ENCODE results near the gene UCK1. TPM values are rescaled to one million over a fixed set of nuclear protein-coding genes. Genes with fewer than 3 reads are reported as not detected.

UCK1 gene
- total and polyA plus RNA-seq, 2 of the 8 experiments (the other 6 are each of a cell fraction or from before 2014, with no cell fraction given) = 35.1 to 42.0 TPM

DNA sequence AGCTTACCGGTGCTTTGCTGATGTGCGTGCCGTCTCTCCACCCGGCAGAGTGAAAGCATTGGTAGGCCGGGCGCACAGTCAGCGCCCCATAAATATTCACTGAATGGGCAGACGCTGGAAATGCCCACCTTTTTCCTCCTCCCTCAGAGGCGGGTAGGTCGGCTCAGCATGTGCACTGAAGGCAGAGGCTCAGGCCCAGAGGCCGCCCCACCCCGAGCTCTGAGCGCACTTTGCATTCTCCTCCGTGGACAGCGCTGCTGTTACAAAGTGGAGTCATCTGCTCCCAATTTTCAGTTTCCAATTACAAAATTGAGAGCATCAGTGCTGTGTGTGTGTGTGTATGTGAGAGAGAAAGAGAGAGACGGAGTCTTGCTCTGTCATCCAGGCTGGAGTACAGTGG lies 10.6 kb downstream of the UCK1 start:
- Histone ChIP-seq H3K23ac (ENCODE audit: insufficient read length) (no peak overlapping the region), H3K27ac (ENCODE audit: low read depth, low read length) (no peak overlapping the region), H3K79me1 (ENCODE audit: low read depth, low read length) (no peaks in the 10 kb centered on the region), H3K4ac (replicated peaks; ENCODE audit: insufficient read length, low read depth, low read length) (no peak overlapping the region), H3K56ac (replicated peaks; ENCODE audit: insufficient read length, low read depth, low read length) (no peak overlapping the region), H2BK15ac (ENCODE audit: low read length) (no peak overlapping the region), H4K5ac (ENCODE audit: insufficient read length, low read depth, low read length) (no peak overlapping the region), H3K18ac (ENCODE audit: extremely low read depth, low read length) (no peak overlapping the region), H2AK5ac (ENCODE audit: low read depth, low read length) (no peak overlapping the region), H4K91ac (replicated peaks; ENCODE audit: insufficient read length, low read length) (no peak overlapping the region), H4K20me1 (replicated peaks in 1 of 2; ENCODE audit: control insufficient read depth in 1 of 2, insufficient read depth in 2 of 2, low read length in 2 of 2) (peaks cover 3 to 4% of the 10 kb centered on the region in 2 experiments), H3K36me3 (ENCODE audit: control insufficient read depth in 2 of 4, insufficient read depth in 4 of 4, low read length in 3 of 4) (peaks cover 17 to 75% (median 49%) of the 10 kb centered on the region in 4 experiments), H3K4me3 (ENCODE audit: extremely low read depth in 1 of 4, insufficient read depth in 2 of 4, low read depth in 3 of 4, low read length in 4 of 4) (no peak overlapping the region), H2AFZ (ENCODE audit: low read length) (no peak overlapping the region), H3K27me3 (replicated peaks in 1 of 4; ENCODE audit: control insufficient read depth in 3 of 4, extremely low read depth in 1 of 4, insufficient read depth in 3 of 4, low read length in 3 of 4) (no peaks in the 10 kb centered on the region), H3K23me2 (ENCODE audit: low read depth, low read length) (no peaks in the 10 kb centered on the region), H4K8ac (ENCODE audit: extremely low read depth, insufficient read depth, low read length) (no peak overlapping the region), H3K4me2 (ENCODE audit: insufficient read depth in 1 of 2, low read depth in 2 of 2, low read length in 2 of 2) (no peak overlapping the region), H3K14ac (ENCODE audit: insufficient read length) (no peak overlapping the region), H2BK20ac (ENCODE audit: low read length) (no peak overlapping the region), H3K9ac (replicated peaks in 1 of 4; ENCODE audit: extremely low read depth in 1 of 4, low read depth in 3 of 4, low read length in 3 of 4) (no peak overlapping the region), H3K9me3 (ENCODE audit: insufficient read depth in 2 of 2, low read depth in 1 of 2, low read length in 1 of 2) (peaks cover 3 to 5% of the 10 kb centered on the region in 2 experiments; a peak in 2 of 4 replicates), H2BK12ac (ENCODE audit: low read depth, low read length) (no peak overlapping the region), H2BK120ac (replicated peaks; ENCODE audit: low read depth, low read length) (no peak overlapping the region), H3K4me1 (replicated peaks in 1 of 4; ENCODE audit: control insufficient read depth in 3 of 4, insufficient read depth in 4 of 4, low read length in 3 of 4) (no peaks in the 10 kb centered on the region), H3K79me2 (ENCODE audit: control insufficient read depth in 1 of 2, insufficient read depth in 2 of 2, low read length in 2 of 2) (no peaks in the 10 kb centered on the region), H2BK5ac (ENCODE audit: low read depth, low read length) (no peak overlapping the region)
- FAIRE-seq = no peak
- DNase-seq (ENCODE audit: low read depth in 1 of 2, low spot score in 2 of 2) = no peak
- WGBS, 2 experiments (ENCODE audit: extremely low coverage in 1 of 2, insufficient coverage in 1 of 2, insufficient read length in 1 of 2, insufficient replicate concordance in 2 of 2, low coverage in 1 of 2, low lambda C conversion rate in 2 of 2, missing lambda C conversion rate in 1 of 2) = 81% methylated on average over 16 of the region's 16 CpGs; no CpG with 5 or more reads in 1 of the 2 experiments
- ChIA-PET POLR2A (ENCODE audit: partially characterized antibody) (interaction anchor here (0.6 to 3.7 kb wide), 10 partner anchors 8 to 94 kb away, joined by 3 to 22 read pairs (median 4); partner anchors contain the start of genes POMT1 and UCK1), CTCF (ENCODE audit: partially characterized antibody) (interaction anchor here (0.8 to 1.1 kb wide), 2 partner anchors 11 to 16 kb away, joined by 3 to 4 read pairs; no protein-coding TSS in a partner anchor)
- no peak for TF ChIP-seq CBX5 (IDR thresholded peaks at IDR 0.05; ENCODE audit: low read depth, low read length)

Data from H1 (cell line).